SU-DHL-6 (cell line): ENCODE measurements around the gene STIMATE.

Experiments used
- EZH2phosphoT487 ChIP-seq: fragments of 200-600 bp; sonication (generic), shearing (Covaris generic); conservative IDR thresholded peaks from 2 replicates; pipeline ENCODE4 v1.6.1; 2018; ENCODE audit warnings: mild to moderate bottlenecking, antibody characterized with exemption, low read length, moderate library complexity, mixed read lengths
- TF ChIP-seq, protein P1 (sequence below): fragments of 200-600 bp; sonication (generic); IDR thresholded peaks from one replicate; pipeline ENCODE4 v1.5.1; 2017; ENCODE audit warnings: antibody characterized with exemption, mild to moderate bottlenecking, low read length, moderate library complexity; ENCODE audit not compliant: insufficient read depth, poor library complexity, severe bottlenecking

DNA sequence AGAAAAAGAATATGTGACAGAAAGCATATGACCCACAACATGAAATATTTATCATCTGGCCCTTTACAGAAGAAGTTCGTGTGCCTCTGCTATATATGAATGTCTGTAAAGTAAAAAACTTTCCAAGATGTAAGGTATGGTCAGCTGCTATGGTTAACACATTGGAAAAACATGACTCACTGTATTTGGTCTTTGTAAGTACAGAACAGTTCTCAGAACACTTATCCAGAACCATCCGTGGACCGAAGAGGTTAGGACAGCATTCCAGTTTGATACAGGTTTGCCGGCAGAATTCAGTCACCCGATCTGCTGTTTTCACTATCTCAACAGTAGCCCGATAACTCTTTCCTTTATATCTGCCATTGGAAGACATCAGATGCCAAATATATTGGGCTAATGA lies 13.5 kb upstream of the STIMATE start:
- TF ChIP-seq, protein P1, sequence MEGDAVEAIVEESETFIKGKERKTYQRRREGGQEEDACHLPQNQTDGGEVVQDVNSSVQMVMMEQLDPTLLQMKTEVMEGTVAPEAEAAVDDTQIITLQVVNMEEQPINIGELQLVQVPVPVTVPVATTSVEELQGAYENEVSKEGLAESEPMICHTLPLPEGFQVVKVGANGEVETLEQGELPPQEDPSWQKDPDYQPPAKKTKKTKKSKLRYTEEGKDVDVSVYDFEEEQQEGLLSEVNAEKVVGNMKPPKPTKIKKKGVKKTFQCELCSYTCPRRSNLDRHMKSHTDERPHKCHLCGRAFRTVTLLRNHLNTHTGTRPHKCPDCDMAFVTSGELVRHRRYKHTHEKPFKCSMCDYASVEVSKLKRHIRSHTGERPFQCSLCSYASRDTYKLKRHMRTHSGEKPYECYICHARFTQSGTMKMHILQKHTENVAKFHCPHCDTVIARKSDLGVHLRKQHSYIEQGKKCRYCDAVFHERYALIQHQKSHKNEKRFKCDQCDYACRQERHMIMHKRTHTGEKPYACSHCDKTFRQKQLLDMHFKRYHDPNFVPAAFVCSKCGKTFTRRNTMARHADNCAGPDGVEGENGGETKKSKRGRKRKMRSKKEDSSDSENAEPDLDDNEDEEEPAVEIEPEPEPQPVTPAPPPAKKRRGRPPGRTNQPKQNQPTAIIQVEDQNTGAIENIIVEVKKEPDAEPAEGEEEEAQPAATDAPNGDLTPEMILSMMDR: no peak
- TF ChIP-seq EZH2phosphoT487: no peak
